ENCODE measurements around the gene SYP. TPM values are rescaled to one million over a fixed set of nuclear protein-coding genes. Genes with fewer than 3 reads are reported as not detected.
"Not testable (repeated sequence)": the region's sequence is repeated elsewhere in the genome, so short reads cannot be mapped to it uniquely, and the experiment has no call there.

Gene SYP
- total and polyA plus RNA-seq, 12 donors, result 6.8 to 147 (median 19.4) TPM

DNA sequence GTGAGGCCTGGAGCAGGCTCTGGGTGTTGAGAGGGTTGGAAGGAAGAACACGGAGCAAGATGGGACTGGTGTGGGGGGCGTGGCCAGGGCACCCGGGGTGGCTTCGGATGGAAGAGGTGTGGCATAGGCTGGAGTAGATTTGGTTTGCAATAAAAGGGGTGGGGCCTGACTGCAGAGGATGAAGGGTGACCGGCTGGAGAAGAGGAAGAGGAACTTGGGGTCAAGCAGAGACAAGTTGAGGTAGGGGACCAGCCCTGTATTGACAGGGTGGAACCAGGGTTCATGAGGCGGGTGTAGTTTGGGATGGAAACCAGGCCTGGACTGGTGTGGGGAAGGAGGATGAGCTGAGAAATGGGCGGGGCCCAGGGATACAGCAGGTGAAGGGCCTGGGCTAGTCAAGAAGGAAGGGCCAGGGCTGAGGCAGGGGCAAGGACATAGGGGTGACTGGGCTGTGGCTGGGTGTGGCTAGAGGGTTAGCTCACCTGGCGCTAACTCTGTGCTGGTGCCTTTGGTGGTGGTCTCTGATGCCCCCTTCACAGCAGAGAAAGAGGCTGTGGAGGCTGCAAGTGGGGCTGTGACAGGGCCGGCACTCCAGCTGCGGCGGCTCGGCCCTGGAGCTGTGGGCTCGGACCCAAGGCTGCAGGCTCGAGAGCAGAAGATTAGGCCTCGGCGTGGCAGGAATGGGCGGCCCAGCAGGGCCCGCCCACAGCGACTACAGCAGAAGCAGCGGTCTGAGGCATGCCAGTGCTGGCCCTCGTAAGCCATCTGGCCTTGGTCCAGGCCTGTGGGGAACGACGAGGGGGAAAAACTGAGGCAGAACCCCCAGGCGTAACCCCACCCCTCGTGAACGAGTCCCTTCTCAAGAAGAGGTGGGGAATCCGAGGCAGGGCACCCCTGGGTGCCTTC lies 23.3 kb downstream of the SYP start:
- H3K27ac ChIP-seq, result peak overlapping the region in 4 of 5 donors; percentile 42 to 70 (median 67)
- H3K4me3 ChIP-seq, result no peak overlapping the region
- no peaks in the 10 kb centered on the region for H3K9me3 ChIP-seq (replicated peaks in 1 of 3)
- DNase-seq, result peak in 6 of 7 donors; percentile 52 to 74 (median 64)
- WGBS, 4 donors, result 35 to 72% (median 48%) methylated on average over 8 to 27 of the region's 27 CpGs
- intact Hi-C loops (cut with DNase I), result no loop called here
- peaks cover 8 to 12% of the 10 kb centered on the region in 2 donors for H3K4me1 ChIP-seq (replicated peaks in 1 of 2)
- H3K36me3 ChIP-seq (replicated peaks in 1 of 2), result peaks cover 0 to 12% of the 10 kb centered on the region in 2 donors
- no peak for TF ChIP-seq POLR2A (IDR thresholded peaks at IDR 0.05)
- TF ChIP-seq, protein P1, sequence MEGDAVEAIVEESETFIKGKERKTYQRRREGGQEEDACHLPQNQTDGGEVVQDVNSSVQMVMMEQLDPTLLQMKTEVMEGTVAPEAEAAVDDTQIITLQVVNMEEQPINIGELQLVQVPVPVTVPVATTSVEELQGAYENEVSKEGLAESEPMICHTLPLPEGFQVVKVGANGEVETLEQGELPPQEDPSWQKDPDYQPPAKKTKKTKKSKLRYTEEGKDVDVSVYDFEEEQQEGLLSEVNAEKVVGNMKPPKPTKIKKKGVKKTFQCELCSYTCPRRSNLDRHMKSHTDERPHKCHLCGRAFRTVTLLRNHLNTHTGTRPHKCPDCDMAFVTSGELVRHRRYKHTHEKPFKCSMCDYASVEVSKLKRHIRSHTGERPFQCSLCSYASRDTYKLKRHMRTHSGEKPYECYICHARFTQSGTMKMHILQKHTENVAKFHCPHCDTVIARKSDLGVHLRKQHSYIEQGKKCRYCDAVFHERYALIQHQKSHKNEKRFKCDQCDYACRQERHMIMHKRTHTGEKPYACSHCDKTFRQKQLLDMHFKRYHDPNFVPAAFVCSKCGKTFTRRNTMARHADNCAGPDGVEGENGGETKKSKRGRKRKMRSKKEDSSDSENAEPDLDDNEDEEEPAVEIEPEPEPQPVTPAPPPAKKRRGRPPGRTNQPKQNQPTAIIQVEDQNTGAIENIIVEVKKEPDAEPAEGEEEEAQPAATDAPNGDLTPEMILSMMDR (IDR thresholded peaks at IDR 0.05), result no peak
- no peaks in the 10 kb centered on the region for H3K27me3 ChIP-seq

DNA sequence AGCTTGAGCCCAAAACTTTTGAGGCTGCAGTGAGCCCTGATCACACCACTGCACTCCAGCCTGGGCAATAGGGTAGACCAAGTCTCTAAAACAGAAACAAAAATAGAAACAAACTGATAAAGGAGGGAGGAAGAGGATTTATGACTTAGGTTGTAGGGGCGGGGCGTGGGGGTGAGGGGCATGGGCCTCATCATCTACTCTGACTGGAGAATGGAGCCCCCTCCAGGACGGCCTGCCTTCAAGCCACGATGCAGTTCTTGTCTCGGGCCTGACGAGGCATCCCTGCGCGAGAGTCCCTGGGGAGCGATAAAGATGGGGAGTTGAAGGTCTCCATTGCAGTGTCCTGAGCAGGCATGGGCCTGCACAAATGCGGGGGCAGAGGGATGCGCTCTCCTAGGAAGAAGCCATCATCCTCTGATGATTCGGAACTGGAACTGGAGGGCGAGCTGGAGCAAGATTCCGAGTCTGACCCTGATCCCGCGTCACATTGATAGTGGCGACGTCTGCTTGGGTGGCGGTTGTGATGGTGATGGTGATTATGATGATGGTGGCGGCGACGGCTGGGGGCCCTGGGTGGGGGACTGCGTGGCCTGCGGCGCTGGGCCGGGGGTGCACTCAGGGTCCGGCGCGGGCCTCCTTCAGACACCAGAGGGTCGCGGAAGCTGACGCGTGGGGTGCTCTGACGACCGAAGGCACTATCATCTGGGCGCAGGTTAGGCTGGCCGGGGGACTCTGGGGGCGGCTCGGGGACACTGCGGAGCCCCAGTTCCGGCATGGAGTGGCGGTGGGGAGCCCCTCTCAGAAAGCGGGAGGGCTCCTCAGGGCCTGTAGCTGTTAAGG lies 24.3 kb downstream of the SYP start:
- Histone ChIP-seq H3K27ac (peak overlapping the region in 1 of 5 donors; percentile 67), H3K9me3 (replicated peaks in 1 of 3) (no peaks in the 10 kb centered on the region), H3K36me3 (replicated peaks in 1 of 2) (peaks cover 0 to 12% of the 10 kb centered on the region in 2 donors), H3K27me3 (no peaks in the 10 kb centered on the region), H3K4me1 (replicated peaks in 1 of 2) (peaks cover 8 to 12% of the 10 kb centered on the region in 2 donors), H3K4me3 (no peak overlapping the region)
- WGBS, 4 donors, result 74 to 93% (median 88%) methylated on average over 9 to 43 of the region's 43 CpGs
- intact Hi-C loops (cut with DNase I), result no loop called here
- no peak for TF ChIP-seq POLR2A (IDR thresholded peaks at IDR 0.05)
- TF ChIP-seq, protein P1 (IDR thresholded peaks at IDR 0.05), result no peak
- no peak for DNase-seq

DNA sequence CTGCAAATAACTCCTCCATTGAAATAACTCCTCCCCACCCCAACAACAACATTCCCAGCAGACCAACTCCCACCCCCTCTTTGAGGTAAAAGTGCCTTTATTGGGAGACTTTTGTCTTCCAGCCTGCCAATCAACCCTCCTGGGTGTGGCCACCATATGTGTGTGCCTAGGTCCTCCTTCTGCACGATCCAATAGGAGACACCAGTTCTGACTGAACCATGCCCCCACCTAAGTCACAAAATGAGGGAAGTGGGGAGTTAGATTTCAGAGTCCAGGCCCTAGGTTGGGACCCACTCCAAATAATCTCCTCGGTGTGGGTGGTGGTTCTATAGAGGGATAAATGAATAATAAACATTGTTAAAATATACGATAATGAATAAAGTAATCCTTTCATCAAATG lies 25.3 kb downstream of the SYP start:
- H3K4me3 ChIP-seq, result no peak overlapping the region
- no peak for DNase-seq
- H3K27me3 ChIP-seq, result no peaks in the 10 kb centered on the region
- TF ChIP-seq, protein P1 (IDR thresholded peaks at IDR 0.05), result no peak
- TF ChIP-seq POLR2A (IDR thresholded peaks at IDR 0.05), result no peak
- H3K36me3 ChIP-seq (replicated peaks in 1 of 2), result peaks cover 0 to 12% of the 10 kb centered on the region in 2 donors
- no peak overlapping the region for H3K27ac ChIP-seq
- intact Hi-C loops (cut with DNase I), result no loop called here
- 66 to 78% (median 70%) methylated on average over 3 of the region's 3 CpGs for WGBS, 4 donors
- no peaks in the 10 kb centered on the region for H3K9me3 ChIP-seq (replicated peaks in 1 of 3)
- H3K4me1 ChIP-seq (replicated peaks in 1 of 2), result peaks cover 8 to 12% of the 10 kb centered on the region in 2 donors

DNA sequence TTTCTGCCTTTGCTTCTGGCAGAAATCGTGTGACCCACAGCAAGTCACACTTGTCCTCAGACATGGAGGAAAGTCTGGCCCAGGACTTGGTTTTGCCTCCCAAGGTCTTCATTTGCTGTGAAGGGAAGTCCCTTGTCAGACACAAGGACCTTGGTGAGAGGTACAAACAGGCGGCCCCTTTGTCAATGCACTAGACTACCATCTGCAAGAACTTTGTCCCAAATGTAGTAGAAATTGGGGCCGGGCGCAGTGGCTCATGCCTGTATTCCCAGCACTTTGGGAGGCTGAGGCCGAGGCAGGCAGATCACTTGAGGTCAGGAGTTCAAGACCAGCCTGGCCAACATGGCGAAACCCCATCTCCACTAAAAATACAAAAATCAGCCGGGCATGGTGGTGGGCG lies 26.4 kb downstream of the SYP start:
- DNase-seq, result peak in 1 of 7 donors; percentile 27
- WGBS, 4 donors, result 50 to 84% (median 74%) methylated on average over 1 to 8 of the region's 8 CpGs
- peaks cover 0 to 12% of the 10 kb centered on the region in 2 donors for H3K36me3 ChIP-seq (replicated peaks in 1 of 2)
- intact Hi-C loops (cut with DNase I); H3K4me3 ChIP-seq; H3K9me3 ChIP-seq (replicated peaks in 1 of 3); H3K27me3 ChIP-seq: not testable (repeated sequence)
- peak overlapping the region in 4 of 5 donors; percentile 74 to 89 (median 82) for H3K27ac ChIP-seq
- peaks cover 8 to 12% of the 10 kb centered on the region in 2 donors for H3K4me1 ChIP-seq (replicated peaks in 1 of 2)
